Activated T-cell treated with anti-CD3 and anti-CD28 coated beads for 48 hours (primary cell): ENCODE measurements around the gene TMEM176A.

ENCODE experiments used
- DNase-seq: peaks from one replicate; pipeline ENCODE4 v3.0.0-alpha.2; 2020; ENCODE audit warnings: low read depth

Gene TMEM176A

GRCh38 chr7:150820148-150820547, 19.6 kb downstream of the TMEM176A start:
- no peak for DNase-seq

- DNase-seq: no peak
These were observed 20.1 kb downstream of the TMEM176A start for GRCh38 chr7:150820578-150821198.

- no peak for DNase-seq
These were observed 22.5 kb downstream of the TMEM176A start for GRCh38 chr7:150823043-150823442.

GRCh38 chr7:150823484-150824126, 23.0 kb downstream of the TMEM176A start:
- DNase-seq: no peak

- DNase-seq: no peak
These were observed 24.0 kb downstream of the TMEM176A start for GRCh38 chr7:150824379-150825177.

GRCh38 chr7:150826061-150826849, 25.7 kb downstream of the TMEM176A start:
- no peak for DNase-seq

- no peak for DNase-seq
These were observed 27.8 kb downstream of the TMEM176A start for GRCh38 chr7:150828384-150828783.

GRCh38 chr7:150829426-150829825, 28.9 kb downstream of the TMEM176A start:
- no peak for DNase-seq

GRCh38 chr7:150830937-150831336, 30.4 kb downstream of the TMEM176A start:
- DNase-seq: no peak

- DNase-seq: no peak
These were observed 31.3 kb downstream of the TMEM176A start for GRCh38 chr7:150831851-150832250.

- DNase-seq: no peak
These were observed 34.5 kb downstream of the TMEM176A start for GRCh38 chr7:150835019-150835418.

GRCh38 chr7:150835702-150836280, 35.2 kb downstream of the TMEM176A start:
- DNase-seq: no peak

GRCh38 chr7:150838965-150839650, 38.5 kb downstream of the TMEM176A start:
- DNase-seq: no peak

- DNase-seq: no peak
These were observed 41.4 kb downstream of the TMEM176A start for GRCh38 chr7:150842018-150842417.

GRCh38 chr7:150842716-150843115, 42.1 kb downstream of the TMEM176A start:
- no peak for DNase-seq

GRCh38 chr7:150845421-150845861, 44.9 kb downstream of the TMEM176A start:
- DNase-seq: no peak

GRCh38 chr7:150846291-150847115, 45.9 kb downstream of the TMEM176A start:
- DNase-seq: no peak

- DNase-seq: no peak
These were observed 47.0 kb downstream of the TMEM176A start for GRCh38 chr7:150847536-150847935.

GRCh38 chr7:150848111-150848510, 47.5 kb downstream of the TMEM176A start:
- DNase-seq: no peak

GRCh38 chr7:150848561-150849115, 48.1 kb downstream of the TMEM176A start:
- no peak for DNase-seq
